Endothelial cell of umbilical vein (primary cell): ENCODE results near the gene RBPJ. TPM values are rescaled to one million over a fixed set of nuclear protein-coding genes. Genes with fewer than 3 reads are reported as not detected.

Experiments
- BruUV-seq: library from RNA; stranded (reverse); fragments of 400-500 nt; replicated peaks from 2 replicates; lab custom pipeline; 2021; lab: Mats Ljungman, UMichigan
- CTCF ChIA-PET: fragments of 300-600, 350-600 bp; sonication (Branson Sonifier 250); formaldehyde crosslinking; loops from one replicate; lab custom pipeline; 2021; ENCODE audit warnings: antibody characterized with exemption, inconsistent platforms; lab: Charles Lee
- POLR2A ChIA-PET: fragments of 300-600, 350-600 bp; sonication (Branson Sonifier 250); formaldehyde crosslinking; loops from one replicate; lab custom pipeline; 2021; ENCODE audit warnings: antibody characterized with exemption, inconsistent platforms; lab: Charles Lee
- DNase-seq: peaks from one replicate; pipeline ENCODE4 v3.0.0-alpha.2; 2011; ENCODE audit warnings: low read depth, low spot score
- FAIRE-seq: peaks from 2 replicates; lab custom pipeline; 2011; peaks lifted over from hg19 to GRCh38; lab: Jason Lieb, UNC
- H2AFZ ChIP-seq: 2 replicates; pipeline ENCODE4 v1.6.0; 2012; ENCODE audit warnings: low read depth, low read length, control low read depth, inconsistent platforms
- H3K27ac ChIP-seq: 2 replicates; pipeline ENCODE4 v1.5.1; 2011; ENCODE audit warnings: low read depth, mild to moderate bottlenecking, control low read depth, low read length, moderate library complexity; ENCODE audit not compliant: insufficient read depth
- H3K27me3 ChIP-seq, 2 experiments: 2 replicates each; pipeline versions ENCODE4 v1.6.0 to v1.6.1; 2011; ENCODE audit warnings: low read length in 2 of 2, mixed read lengths in 1 of 2; ENCODE audit not compliant: control insufficient read depth in 2 of 2, insufficient read depth in 2 of 2
- H3K36me3 ChIP-seq, 2 experiments: 2 replicates in 1 of 2; 3 replicates in 1 of 2; pipeline ENCODE4 v1.5.1; 2011; ENCODE audit warnings: low read length in 2 of 2, mild to moderate bottlenecking in 1 of 2, moderate library complexity in 1 of 2; ENCODE audit not compliant: control insufficient read depth in 2 of 2, insufficient read depth in 2 of 2; ENCODE audit errors: extremely low read depth in 1 of 2
- H3K4me1 ChIP-seq: 3 replicates; pipeline ENCODE4 v1.5.1; 2011; ENCODE audit warnings: mild to moderate bottlenecking, low read length; ENCODE audit not compliant: control insufficient read depth, insufficient read depth; ENCODE audit errors: extremely low read depth
- H3K4me2 ChIP-seq: 2 replicates; pipeline ENCODE4 v1.6.1; 2011; ENCODE audit warnings: low read length, control low read depth, mixed read lengths; ENCODE audit not compliant: insufficient read depth
- H3K4me3 ChIP-seq, 3 experiments: fragments of 200-600 bp in 1 of 3; sonication (generic), shearing (Covaris generic) in 1 of 3; replicated peaks in 1 of 3; 2 replicates each; pipeline ENCODE4 v1.5.1; 2011 to 2016; ENCODE audit warnings: control low read depth in 3 of 3, low read length in 3 of 3, mild to moderate bottlenecking in 2 of 3, inconsistent platforms in 1 of 3, low read depth in 1 of 3, moderate library complexity in 1 of 3; ENCODE audit not compliant: insufficient read depth in 1 of 3
- H3K79me2 ChIP-seq: 2 replicates; pipeline ENCODE4 v1.6.0; 2012; ENCODE audit warnings: low read length, inconsistent platforms; ENCODE audit not compliant: control insufficient read depth, insufficient read depth
- H3K9ac ChIP-seq: replicated peaks from 2 replicates; pipeline ENCODE3; 2011; ENCODE audit warnings: low read length, control low read depth; ENCODE audit not compliant: insufficient read depth; ENCODE audit errors: extremely low read depth
- H3K9me1 ChIP-seq: replicated peaks from 3 replicates; pipeline ENCODE4 v1.6.0; 2011; ENCODE audit warnings: mild to moderate bottlenecking, low read length; ENCODE audit not compliant: control insufficient read depth, insufficient read depth; ENCODE audit errors: extremely low read depth
- H3K9me3 ChIP-seq: replicated peaks from 2 replicates; pipeline ENCODE4 v1.5.1; 2012; ENCODE audit warnings: low read length, inconsistent platforms; ENCODE audit not compliant: control insufficient read depth, insufficient read depth
- H4K20me1 ChIP-seq: replicated peaks from 2 replicates; pipeline ENCODE3; 2011; ENCODE audit warnings: mild to moderate bottlenecking, low read length; ENCODE audit not compliant: control insufficient read depth, insufficient read depth; ENCODE audit errors: extremely low read depth
- EZH2 ChIP-seq: IDR thresholded peaks from 2 replicates; pipeline ENCODE4 v1.6.1; 2012; ENCODE audit warnings: borderline replicate concordance, low read depth, mild to moderate bottlenecking, moderate library complexity, low read length, inconsistent platforms; ENCODE audit not compliant: severe bottlenecking
- FOS ChIP-seq: IDR thresholded peaks from 2 replicates; pipeline ENCODE4 v1.6.1; 2011; ENCODE audit warnings: mild to moderate bottlenecking, low read length, moderate library complexity, borderline replicate concordance; ENCODE audit not compliant: insufficient read depth
- GATA2 ChIP-seq: IDR thresholded peaks from 2 replicates; pipeline ENCODE4 v1.7.0; 2011; ENCODE audit warnings: low read depth, mild to moderate bottlenecking, moderate library complexity, mixed read lengths, low read length; ENCODE audit not compliant: insufficient read length, insufficient read depth
- JUN ChIP-seq: IDR thresholded peaks from 2 replicates; pipeline ENCODE4 v1.6.1; 2011; ENCODE audit warnings: borderline replicate concordance, low read depth; ENCODE audit not compliant: insufficient read length, insufficient read depth
- MYC ChIP-seq: IDR thresholded peaks from one replicate; pipeline ENCODE4 v1.6.1; 2011; ENCODE audit warnings: mild to moderate bottlenecking, low read depth, low read length
- POLR2A ChIP-seq: IDR thresholded peaks from 2 replicates; pipeline ENCODE4 v1.6.1; 2012; ENCODE audit warnings: low read depth, mild to moderate bottlenecking, control low read depth, low read length
- POLR2AphosphoS5 ChIP-seq: IDR thresholded peaks from 2 replicates; pipeline ENCODE4 v1.6.1; 2012; ENCODE audit warnings: low read depth, mild to moderate bottlenecking, control low read depth, low read length, moderate library complexity; ENCODE audit not compliant: insufficient read depth
- dilution Hi-C: fragments of 300-500 bp; cut with MboI; formaldehyde crosslinking; loops from one replicate; pipeline ENCODE4 v1.15.0; 2019; ENCODE audit warnings: low sequenced_read_pairs; ENCODE audit not compliant: extremely low pct_ligation_motif_present
- intact Hi-C: fragments of 100-400 bp; cut with micrococcal nuclease; formaldehyde crosslinking; loops from one replicate; pipeline ENCODE4 v1.10.0; 2022
- polyA plus RNA-seq, 4 experiments: library from polyadenylated mRNA; depleted of rRNA in 3 of 4; stranded (reverse) in 3 of 4; unstranded in 1 of 4; fragments of >200 nt; gene quantifications; 2 replicates each; pipeline versions ENCODE4 v1.2.1 to v1.2.3, GENCODE V29; 2011 to 2012; ENCODE audit warnings: missing spikeins in 1 of 4
- total RNA-seq: library from RNA; stranded (reverse); gene quantifications from 2 replicates; pipeline ENCODE4 v1.2.3, GENCODE V29; 2021
- TF ChIP-seq, protein P1 (sequence below), 2 donors: IDR thresholded peaks; 1 replicate in 1 of 2; 2 replicates in 1 of 2; pipeline ENCODE4 v1.5.1; 2011; ENCODE audit warnings: low read length in 2 of 2, mild to moderate bottlenecking in 2 of 2, moderate library complexity in 2 of 2, control low read depth in 1 of 2, inconsistent platforms in 1 of 2, low read depth in 1 of 2; ENCODE audit not compliant: insufficient read depth in 1 of 2; ENCODE audit errors: extremely low read depth in 1 of 2
- TF ChIP-seq, protein P2 (sequence below): IDR thresholded peaks from 2 replicates; pipeline ENCODE4 v1.6.1; 2011; ENCODE audit not compliant: insufficient read depth, insufficient read length

Gene RBPJ
- total and polyA plus RNA-seq, 2 donors (not counting 3 experiments of a cell fraction or from before 2014, with no cell fraction given) = 17.0 to 42.9 TPM

DNA sequence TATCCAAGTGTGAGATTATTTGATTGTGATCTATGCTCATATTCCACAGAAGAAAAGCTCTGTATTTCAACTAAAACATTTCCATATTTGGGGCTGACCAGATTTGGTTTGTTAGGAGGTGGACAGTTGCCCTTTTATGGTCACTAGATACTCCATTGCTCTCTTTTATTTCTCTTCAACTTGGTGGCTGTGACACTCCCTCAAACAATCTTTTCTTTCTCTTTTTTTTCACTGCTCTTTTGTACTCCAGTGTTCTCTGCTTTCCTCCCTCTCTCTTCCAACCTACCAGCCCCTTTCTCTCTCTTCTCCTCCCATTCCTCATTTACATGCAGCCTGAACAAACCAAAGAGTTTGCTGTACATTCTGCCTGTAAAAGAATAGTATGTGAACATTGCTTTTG is 48.8 kb downstream of the RBPJ start:
- FAIRE-seq = no peak
- Histone ChIP-seq H3K27me3 (no peaks in the 10 kb centered on the region), H3K9ac (no peak overlapping the region), H3K4me3 (no peak overlapping the region), H3K4me1 (peaks cover 2% of the 10 kb centered on the region), H3K4me2 (no peak overlapping the region), H3K9me1 (no peaks in the 10 kb centered on the region), H2AFZ (no peak overlapping the region), H3K27ac (no peak overlapping the region), H3K36me3 (no peaks in the 10 kb centered on the region), H4K20me1 (peaks cover 4% of the 10 kb centered on the region), H3K9me3 (no peaks in the 10 kb centered on the region), H3K79me2 (peaks cover 43% of the 10 kb centered on the region)
- no TSS peak for BruUV-seq
- CTCF ChIA-PET = interaction anchor here (1.3 to 1.4 kb wide), 2 partner anchors 17 to 39 kb away, joined by 3 to 6 read pairs; no protein-coding TSS in a partner anchor
- intact Hi-C loops = no loop called here
- dilution Hi-C loops = no loop called here
- POLR2A ChIA-PET = no interaction called here
- TF ChIP-seq MYC (no peak), POLR2A (no peak), POLR2AphosphoS5 (no peak), JUN (no peak)
- TF ChIP-seq, protein P1, sequence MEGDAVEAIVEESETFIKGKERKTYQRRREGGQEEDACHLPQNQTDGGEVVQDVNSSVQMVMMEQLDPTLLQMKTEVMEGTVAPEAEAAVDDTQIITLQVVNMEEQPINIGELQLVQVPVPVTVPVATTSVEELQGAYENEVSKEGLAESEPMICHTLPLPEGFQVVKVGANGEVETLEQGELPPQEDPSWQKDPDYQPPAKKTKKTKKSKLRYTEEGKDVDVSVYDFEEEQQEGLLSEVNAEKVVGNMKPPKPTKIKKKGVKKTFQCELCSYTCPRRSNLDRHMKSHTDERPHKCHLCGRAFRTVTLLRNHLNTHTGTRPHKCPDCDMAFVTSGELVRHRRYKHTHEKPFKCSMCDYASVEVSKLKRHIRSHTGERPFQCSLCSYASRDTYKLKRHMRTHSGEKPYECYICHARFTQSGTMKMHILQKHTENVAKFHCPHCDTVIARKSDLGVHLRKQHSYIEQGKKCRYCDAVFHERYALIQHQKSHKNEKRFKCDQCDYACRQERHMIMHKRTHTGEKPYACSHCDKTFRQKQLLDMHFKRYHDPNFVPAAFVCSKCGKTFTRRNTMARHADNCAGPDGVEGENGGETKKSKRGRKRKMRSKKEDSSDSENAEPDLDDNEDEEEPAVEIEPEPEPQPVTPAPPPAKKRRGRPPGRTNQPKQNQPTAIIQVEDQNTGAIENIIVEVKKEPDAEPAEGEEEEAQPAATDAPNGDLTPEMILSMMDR (IDR thresholded peaks at IDR 0.05; ENCODE audit: extremely low read depth in 1 of 2, insufficient read depth in 1 of 2, low read depth in 1 of 2, low read length in 2 of 2) = no peak
- TF ChIP-seq, protein P2, sequence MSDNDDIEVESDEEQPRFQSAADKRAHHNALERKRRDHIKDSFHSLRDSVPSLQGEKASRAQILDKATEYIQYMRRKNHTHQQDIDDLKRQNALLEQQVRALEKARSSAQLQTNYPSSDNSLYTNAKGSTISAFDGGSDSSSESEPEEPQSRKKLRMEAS = no peak
- DNase-seq = no peak

- BruUV-seq = no TSS peak
- intact Hi-C loops = no loop called here
- Histone ChIP-seq H2AFZ (no peak overlapping the region), H3K4me3 (no peak overlapping the region), H3K4me1 (no peaks in the 10 kb centered on the region), H3K9me1 (no peaks in the 10 kb centered on the region), H4K20me1 (peaks cover 4% of the 10 kb centered on the region), H3K4me2 (no peak overlapping the region), H3K36me3 (no peaks in the 10 kb centered on the region), H3K27ac (no peak overlapping the region), H3K27me3 (no peaks in the 10 kb centered on the region), H3K9me3 (no peaks in the 10 kb centered on the region), H3K9ac (no peak overlapping the region), H3K79me2 (peaks cover 44% of the 10 kb centered on the region)
- dilution Hi-C loops = no loop called here
- no peak for DNase-seq
- POLR2A ChIA-PET = interaction anchor here (0.7 kb wide), 1 partner anchor 42 kb away, joined by 3 read pairs; no protein-coding TSS in a partner anchor
- FAIRE-seq = no peak
- TF ChIP-seq, protein P2 = no peak
- TF ChIP-seq POLR2AphosphoS5 (no peak), JUN (no peak), FOS (no peak), GATA2 (no peak), EZH2 (no peak), POLR2A (no peak), MYC (no peak)
- TF ChIP-seq, protein P1 (IDR thresholded peaks at IDR 0.05; ENCODE audit: extremely low read depth in 1 of 2, insufficient read depth in 1 of 2, low read depth in 1 of 2, low read length in 2 of 2) = no peak
- CTCF ChIA-PET = interaction anchor here (0.6 to 3.0 kb wide), 6 partner anchors 15 to 48 kb away, joined by 3 to 15 read pairs (median 3); no protein-coding TSS in a partner anchor
Observed at GRCh38 chr4:26372076-26372475, 51.3 kb downstream of the RBPJ start.
